Measurements from ENCODE around the gene MYCN.
"Not testable (repeated sequence)": the region's sequence is repeated elsewhere in the genome, so short reads cannot be mapped to it uniquely, and the experiment has no call there.

Gene MYCN

GRCh38 chr2:15939854-15940660 lies at the start of gene MYCN:
MYCN (plus strand) TSS chr2:15940550; CDS start chr2:15942065, 1,515 bp downstream.
- no peak for DNase-seq (ENCODE audit: low read depth in 2 of 2, low spot score in 1 of 2)

GRCh38 chr2:15890936-15891905 lies 49.1 kb upstream of the MYCN start:
- no peak for DNase-seq (ENCODE audit: low read depth in 2 of 2, low spot score in 1 of 2)

GRCh38 chr2:15892151-15892880 lies 48.0 kb upstream of the MYCN start:
- no peak for DNase-seq (ENCODE audit: low read depth in 2 of 2, low spot score in 1 of 2)

- DNase-seq (ENCODE audit: low read depth in 2 of 2, low spot score in 1 of 2), result no peak
These were observed 47.3 kb upstream of the MYCN start for GRCh38 chr2:15893085-15893484.

- no peak for DNase-seq (ENCODE audit: low read depth in 2 of 2, low spot score in 1 of 2)
These were observed 46.5 kb upstream of the MYCN start for GRCh38 chr2:15893689-15894480.

- DNase-seq (ENCODE audit: low read depth in 2 of 2, low spot score in 1 of 2), result no peak
These were observed 45.7 kb upstream of the MYCN start for GRCh38 chr2:15894481-15895144.

- DNase-seq (ENCODE audit: low read depth in 2 of 2, low spot score in 1 of 2), result no peak
These were observed 44.5 kb upstream of the MYCN start for GRCh38 chr2:15895615-15896469.

- no peak for DNase-seq (ENCODE audit: low read depth in 2 of 2, low spot score in 1 of 2)
These were observed 43.5 kb upstream of the MYCN start for GRCh38 chr2:15896859-15897258.

GRCh38 chr2:15897431-15898098 lies 42.8 kb upstream of the MYCN start:
- no peak for DNase-seq (ENCODE audit: low read depth in 2 of 2, low spot score in 1 of 2)

- no peak for DNase-seq (ENCODE audit: low read depth in 2 of 2, low spot score in 1 of 2)
These were observed 41.1 kb upstream of the MYCN start for GRCh38 chr2:15899327-15899612.

GRCh38 chr2:15899751-15900493 lies 40.4 kb upstream of the MYCN start:
- DNase-seq (ENCODE audit: low read depth in 2 of 2, low spot score in 1 of 2), result no peak

GRCh38 chr2:15901095-15901807 lies 39.1 kb upstream of the MYCN start:
- DNase-seq (ENCODE audit: low read depth in 2 of 2, low spot score in 1 of 2), result no peak

GRCh38 chr2:15901808-15902130 lies 38.6 kb upstream of the MYCN start:
- DNase-seq (ENCODE audit: low read depth in 2 of 2, low spot score in 1 of 2), result no peak

- DNase-seq (ENCODE audit: low read depth in 2 of 2, low spot score in 1 of 2), result not testable (repeated sequence)
These were observed 36.4 kb upstream of the MYCN start for GRCh38 chr2:15903910-15904309.

GRCh38 chr2:15905267-15905645 lies 35.1 kb upstream of the MYCN start:
- DNase-seq (ENCODE audit: low read depth in 2 of 2, low spot score in 1 of 2), result no peak

- no peak for DNase-seq (ENCODE audit: low read depth in 2 of 2, low spot score in 1 of 2)
These were observed 34.3 kb upstream of the MYCN start for GRCh38 chr2:15905986-15906491.

GRCh38 chr2:15906778-15907177 lies 33.6 kb upstream of the MYCN start:
- no peak for DNase-seq (ENCODE audit: low read depth in 2 of 2, low spot score in 1 of 2)
